COLO668 (cell line): Measurements from ENCODE around the gene TDRD15.
"Not testable (repeated sequence)": the region's sequence is repeated elsewhere in the genome, so short reads cannot be mapped to it uniquely, and the experiment has no call there.

Experiments
- DNase-seq: peaks from one replicate; lab custom pipeline; 2025; ENCODE audit not compliant: unreplicated experiment; lab: John Stamatoyannopoulos, UW

The TDRD15 gene

DNA sequence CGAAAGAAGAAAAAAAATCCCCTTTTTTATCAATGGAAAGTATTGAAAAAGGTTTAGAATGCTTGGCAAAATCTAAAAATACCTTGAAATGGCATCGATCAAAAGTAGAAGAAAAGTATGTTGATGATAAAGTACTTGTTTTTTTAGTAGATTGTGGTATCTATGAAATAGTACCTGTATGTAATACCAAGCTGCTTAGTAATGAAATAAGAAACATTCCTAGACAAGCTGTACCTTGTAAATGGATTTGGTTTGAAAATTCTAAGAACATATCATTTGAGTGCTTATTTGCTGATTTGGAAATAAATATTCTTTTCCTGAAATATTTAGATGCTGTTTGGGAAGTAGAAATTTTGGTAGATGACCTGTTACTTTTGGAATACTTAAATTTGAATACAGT is 18.4 kb downstream of the TDRD15 start:
- no peak for DNase-seq

GRCh38 chr2:21146638-21147037 is 22.9 kb downstream of the TDRD15 start:
- no peak for DNase-seq

DNA sequence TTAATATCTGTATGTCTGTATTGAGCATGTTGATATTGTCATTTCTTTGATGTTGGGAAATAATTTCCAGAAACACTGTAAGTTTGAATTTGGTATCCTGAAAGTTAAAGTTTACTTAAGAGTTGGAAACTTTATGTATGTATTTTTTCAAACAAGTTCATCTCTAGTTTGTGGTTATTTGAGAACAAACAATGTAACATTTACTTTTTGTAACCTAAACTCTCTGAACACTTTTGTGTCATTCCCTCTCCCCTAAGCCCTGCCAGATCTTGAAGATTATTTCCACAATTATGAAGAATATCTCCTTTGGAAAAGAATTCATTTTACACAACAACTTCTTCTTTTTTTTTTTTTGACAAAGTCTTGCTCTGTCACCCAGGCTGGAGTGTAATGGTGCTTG is 24.9 kb downstream of the TDRD15 start:
- no peak for DNase-seq

GRCh38 chr2:21151234-21151633 is 27.5 kb downstream of the TDRD15 start:
- not testable (repeated sequence) for DNase-seq

GRCh38 chr2:21155365-21156136 is 31.8 kb downstream of the TDRD15 start:
- no peak for DNase-seq

- no peak for DNase-seq
These were observed 37.4 kb downstream of the TDRD15 start for GRCh38 chr2:21161122-21161521.

GRCh38 chr2:21161832-21162614 is 38.3 kb downstream of the TDRD15 start:
- no peak for DNase-seq

- no peak for DNase-seq
These were observed 38.8 kb downstream of the TDRD15 start for GRCh38 chr2:21162615-21162878.

GRCh38 chr2:21163213-21163612 is 39.4 kb downstream of the TDRD15 start:
- DNase-seq, result no peak

DNA sequence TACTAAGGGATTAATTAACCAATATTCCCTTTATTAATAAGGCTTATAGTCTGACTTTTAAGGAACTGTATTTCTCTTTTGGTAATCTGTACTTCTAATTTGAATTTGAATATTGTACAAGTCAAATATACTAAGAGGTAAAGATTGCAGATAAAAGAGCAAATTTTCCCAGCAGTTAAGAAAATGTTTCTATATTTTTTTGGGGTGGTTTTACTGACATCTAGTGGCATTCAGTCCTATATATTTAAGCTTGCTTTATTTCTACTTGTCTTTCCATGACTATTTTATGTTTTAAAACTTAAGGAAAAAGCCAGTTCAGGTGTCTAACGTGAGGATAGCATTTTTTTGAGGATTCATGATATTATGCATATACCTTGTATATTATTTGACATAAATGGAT is 41.6 kb downstream of the TDRD15 start:
- no peak for DNase-seq

- DNase-seq, result no peak
These were observed 52.3 kb downstream of the TDRD15 start for GRCh38 chr2:21175895-21176646.

GRCh38 chr2:21181957-21182356 is 58.2 kb downstream of the TDRD15 start:
- DNase-seq, result no peak

- DNase-seq, result no peak
These were observed 59.5 kb downstream of the TDRD15 start for GRCh38 chr2:21183306-21183705.

- no peak for DNase-seq
These were observed 60.0 kb downstream of the TDRD15 start for GRCh38 chr2:21183726-21184125.

GRCh38 chr2:21191535-21191934 is 67.8 kb downstream of the TDRD15 start:
- no peak for DNase-seq
